Mesenteric fat pad (tissue), 1 donor: Measurements from ENCODE around the gene WDR82. TPM values are rescaled to one million over a fixed set of nuclear protein-coding genes. Genes with fewer than 3 reads are reported as not detected.
A peak's percentile ranks its signal among the peaks of the same experiment; 100 is the strongest.

Experiments used
- DNase-seq: peaks from one replicate; pipeline ENCODE4 v3.0.0-alpha.2; 2020; ENCODE audit warnings: low spot score
- total RNA-seq: library from RNA; stranded (reverse); fragmentation: NEBNext Ultra II Directional; extraction: Animal tissue kit (Norgen Biotek cat#: 25700); gene quantifications from one replicate; pipeline ENCODE4 v1.2.1, GENCODE V29; 2021
- donor health status: DM: yes; HTN: yes; CAD: no.

Gene WDR82
- total RNA-seq, 1 donor from 2014 or later: 52.7 TPM

DNA sequence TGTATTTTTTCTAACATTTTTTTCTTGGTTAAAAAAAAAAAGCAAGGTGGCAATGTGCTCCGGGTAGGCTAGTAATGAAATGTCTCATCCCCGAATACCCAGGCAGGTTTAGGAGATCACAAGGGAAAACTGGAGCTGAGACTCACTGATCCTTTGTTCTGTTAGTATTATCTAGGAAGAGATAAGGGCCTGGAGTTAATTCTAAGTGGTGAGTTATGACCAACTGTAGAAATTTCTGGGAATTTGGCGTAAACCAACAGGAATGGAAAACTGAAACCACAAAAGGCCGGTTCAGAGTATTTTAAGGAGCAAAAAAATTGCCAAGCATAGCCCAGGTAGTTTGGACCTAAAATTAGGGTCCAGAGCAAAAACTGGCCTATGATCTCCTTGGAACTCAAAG, 20.5 kb downstream of the WDR82 start:
- DNase-seq: no peak

DNA sequence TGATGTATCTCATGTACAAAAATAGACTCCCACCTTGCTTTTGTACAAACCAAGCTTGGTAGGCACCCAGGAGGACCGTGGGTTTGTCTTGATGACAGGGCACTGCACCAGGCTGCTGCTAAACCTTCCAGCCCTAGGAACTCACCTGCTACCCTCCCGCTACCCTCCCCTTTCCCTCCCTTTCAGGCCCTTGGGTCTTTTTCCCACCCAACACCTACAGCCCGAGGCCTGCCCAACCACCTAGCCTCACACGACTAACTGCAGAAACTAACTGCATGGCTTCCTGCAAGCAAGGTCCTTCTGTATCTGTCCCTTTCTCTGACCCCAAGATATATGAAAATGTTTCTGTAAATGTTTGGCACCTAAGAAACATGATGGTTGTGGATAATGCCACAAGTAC, 21.8 kb downstream of the WDR82 start:
- no peak for DNase-seq

DNA sequence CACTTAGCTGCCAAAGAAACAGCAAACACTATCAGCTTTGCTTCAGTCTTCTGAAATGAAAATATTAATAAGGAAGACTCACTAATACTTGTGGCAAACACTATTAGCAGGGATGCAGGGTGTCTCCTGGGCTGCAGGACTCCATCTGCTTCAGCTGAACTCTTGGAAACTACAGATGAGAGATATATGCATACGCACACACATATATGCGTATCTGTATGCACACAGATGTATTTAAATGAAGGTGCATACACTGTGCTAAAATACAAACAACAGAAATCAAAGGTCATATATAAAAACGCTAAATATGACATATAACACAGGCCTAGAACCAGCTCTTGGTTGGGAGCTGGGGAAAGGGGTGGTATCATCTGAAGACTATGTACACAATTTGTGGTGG, 22.3 kb downstream of the WDR82 start:
- DNase-seq: no peak

DNA sequence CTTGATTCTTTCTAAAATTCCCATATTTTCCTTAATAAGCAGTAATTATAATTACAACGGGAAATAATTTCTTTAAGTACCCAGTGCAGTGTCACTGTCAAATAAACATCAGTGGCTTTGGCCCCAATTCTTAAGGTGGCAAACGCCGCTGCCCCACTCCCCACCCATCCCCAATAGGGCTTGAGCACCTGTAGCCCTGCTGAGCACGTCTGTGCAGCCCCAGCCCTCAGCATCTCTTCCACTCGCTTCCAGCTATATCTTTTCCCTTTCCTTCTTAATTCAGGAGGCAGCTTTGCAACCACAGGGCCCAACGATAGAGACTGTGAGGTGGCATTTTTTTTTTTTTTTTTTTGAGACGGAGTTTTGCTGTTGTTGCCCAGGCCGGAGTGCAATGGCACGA, 23.8 kb downstream of the WDR82 start:
- DNase-seq: no peak

DNA sequence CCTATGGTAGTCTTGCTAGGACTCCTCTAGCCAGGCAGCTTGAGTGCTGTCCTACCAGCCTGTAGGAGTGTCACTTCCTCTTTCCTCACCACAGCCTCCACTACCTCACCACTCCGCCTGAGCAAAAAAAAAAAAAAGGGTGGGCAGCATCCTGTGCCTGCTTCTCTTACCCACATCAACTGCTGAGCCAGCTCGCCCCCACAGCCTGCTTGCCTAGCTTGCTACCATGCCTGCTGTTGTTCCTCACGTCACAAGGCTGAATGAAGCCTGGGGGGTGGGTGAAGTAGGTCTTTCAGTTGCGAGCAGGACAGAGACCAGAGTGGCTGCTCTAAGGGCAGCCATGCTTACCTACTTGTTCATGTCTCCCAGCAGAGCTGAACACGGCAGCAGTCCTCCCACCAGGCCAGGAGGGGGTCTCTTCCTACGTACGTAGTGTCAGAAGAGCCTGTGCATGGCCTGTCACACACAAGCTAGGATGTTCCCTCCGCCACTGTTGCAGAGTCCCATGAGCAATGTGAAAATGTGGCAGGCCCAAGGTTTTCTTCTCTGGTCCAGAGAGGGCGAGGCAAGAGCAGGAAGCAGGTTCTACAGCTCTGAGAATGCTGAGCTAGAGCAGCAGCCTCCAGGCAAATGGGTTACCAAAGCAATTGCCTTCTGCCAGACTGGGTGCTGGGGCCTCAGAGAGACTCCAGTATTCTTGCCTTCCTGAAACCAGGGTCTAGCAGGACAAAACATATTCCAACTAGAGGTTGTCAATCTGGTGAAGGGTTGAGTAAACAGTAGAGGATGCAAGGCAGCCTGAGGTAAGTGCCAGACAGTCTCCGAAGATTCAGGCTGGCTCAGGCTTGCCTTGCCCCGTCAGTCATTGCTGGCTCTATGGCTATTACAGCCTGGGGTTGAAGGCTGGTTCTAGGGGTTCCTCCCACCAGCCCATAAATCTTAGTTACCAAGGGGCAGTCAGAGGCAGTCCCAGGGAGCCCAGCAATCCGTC, 24.8 kb downstream of the WDR82 start:
- DNase-seq: peak; percentile 89

DNA sequence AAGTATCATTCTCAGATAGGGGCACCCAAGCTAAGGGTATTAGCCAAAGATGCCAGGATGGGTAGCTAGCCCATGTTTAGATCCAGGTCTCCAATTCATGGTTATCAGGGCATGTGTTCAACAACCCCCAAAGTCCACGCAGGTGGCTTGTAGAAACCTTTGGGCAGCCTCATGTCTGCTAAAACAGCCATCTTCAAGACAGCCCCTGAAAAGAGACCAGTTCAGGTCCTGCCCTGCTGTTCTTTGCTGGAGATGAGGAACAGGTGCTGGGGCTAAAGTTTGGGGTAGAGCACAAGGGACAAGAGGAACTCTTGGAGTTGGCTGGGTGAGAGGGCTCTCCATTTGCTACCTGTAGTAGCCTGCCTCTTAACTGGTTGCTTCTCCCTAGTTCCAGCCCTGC, 28.3 kb downstream of the WDR82 start:
- DNase-seq: no peak

DNA sequence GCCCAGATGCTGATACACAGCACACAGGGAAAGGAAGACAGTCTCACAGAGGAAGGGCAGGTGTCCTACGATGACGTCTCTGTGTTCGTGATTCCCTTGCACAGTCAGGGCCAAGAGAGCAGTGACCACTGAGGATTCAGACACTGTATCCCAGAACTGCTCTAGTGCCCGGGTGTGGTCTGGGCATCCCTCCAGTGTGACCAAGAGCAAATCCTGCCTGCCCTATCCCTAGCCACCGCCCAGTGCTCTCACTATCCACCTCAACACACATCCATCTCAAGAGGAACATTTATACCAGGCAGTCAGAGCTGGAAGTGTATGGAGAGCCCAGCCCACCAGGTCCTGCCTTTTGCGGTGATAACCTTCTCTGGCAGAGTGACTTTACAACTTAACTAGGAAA, 28.8 kb downstream of the WDR82 start:
- DNase-seq: peak; percentile 60

DNA sequence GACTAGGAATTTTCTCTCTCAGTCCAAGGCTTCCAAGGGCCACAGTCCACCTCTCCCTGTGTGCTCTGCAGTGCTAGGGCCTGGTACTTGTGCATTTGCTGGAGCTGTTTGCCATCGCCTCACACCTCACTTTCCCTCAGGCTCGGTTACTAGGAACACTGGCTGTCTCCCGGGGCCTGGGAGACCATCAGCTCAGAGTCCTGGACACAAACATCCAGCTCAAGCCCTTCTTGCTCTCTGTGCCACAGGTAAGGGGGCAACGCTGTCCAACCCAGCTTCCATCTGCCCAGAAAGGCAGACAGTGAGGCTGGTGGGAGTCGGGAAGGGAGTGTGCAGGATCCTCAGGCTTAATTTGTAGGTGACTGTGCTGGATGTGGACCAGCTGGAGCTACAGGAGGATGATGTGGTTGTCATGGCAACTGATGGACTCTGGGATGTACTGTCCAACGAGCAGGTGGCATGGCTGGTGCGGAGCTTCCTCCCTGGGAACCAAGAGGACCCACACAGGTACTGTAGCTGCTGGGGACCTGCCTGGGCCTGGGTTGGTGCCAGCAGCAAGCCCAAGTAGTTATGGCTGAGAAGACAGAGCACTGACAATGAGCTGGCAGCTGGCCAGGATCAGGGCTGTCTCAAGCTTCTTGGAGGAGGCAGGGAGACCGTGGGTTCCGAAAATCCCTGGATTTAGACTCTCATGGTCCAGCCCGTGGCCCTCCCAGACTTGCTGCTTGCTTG, 29.5 kb downstream of the WDR82 start:
- DNase-seq: peak; percentile 90

DNA sequence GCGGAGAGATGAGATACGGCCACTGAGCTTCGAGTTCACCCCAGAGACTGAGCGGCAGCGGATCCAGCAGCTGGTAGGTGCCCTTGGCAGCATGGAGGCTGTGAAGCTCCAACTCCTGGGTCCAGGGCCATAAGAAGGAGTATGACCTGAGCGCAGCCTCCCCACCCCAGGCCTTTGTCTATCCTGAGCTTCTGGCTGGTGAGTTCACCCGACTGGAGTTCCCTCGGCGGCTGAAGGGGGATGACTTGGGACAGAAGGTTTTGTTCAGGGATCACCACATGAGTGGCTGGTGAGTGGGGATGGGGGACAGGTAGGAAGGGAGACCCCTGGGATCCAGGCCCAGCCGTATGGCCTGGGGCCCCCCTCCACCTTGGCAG, 30.3 kb downstream of the WDR82 start:
- peak; percentile 80 for DNase-seq

DNA sequence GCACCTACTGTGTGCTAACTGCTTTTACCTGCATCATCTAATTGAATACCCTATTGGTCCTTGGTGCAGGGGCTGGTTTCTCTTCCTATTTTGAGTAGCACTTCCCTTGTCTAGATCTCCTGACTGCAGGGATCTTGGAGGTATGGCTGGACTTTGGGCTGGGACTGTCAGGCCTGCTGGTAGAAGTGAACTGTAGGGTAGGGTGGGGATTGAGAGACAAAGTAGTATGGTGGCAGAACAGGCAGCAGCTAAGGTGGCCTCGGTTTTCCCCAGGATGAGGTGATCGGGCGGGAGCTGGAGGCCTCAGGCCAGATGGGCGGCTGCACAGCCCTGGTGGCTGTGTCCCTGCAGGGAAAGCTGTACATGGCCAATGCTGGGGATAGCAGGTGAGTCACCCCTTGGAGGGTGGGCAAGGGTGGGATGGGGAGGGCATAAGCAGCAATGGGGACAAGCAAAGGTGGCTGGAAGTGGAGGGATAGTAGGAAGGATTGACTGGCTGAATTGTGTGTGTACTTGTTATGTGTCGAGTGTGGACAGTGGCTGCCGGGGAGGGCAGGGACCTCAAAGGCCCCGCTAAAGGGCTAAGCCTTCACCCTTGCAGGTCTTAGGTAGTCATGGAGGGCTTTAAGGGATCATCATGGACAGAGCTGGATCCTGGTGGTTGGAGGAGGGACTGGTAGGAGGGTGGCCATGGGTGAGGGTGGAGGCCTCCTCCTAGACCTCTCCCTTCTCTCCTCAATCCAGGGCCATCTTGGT, 30.9 kb downstream of the WDR82 start:
- peak; percentile 69 for DNase-seq

DNA sequence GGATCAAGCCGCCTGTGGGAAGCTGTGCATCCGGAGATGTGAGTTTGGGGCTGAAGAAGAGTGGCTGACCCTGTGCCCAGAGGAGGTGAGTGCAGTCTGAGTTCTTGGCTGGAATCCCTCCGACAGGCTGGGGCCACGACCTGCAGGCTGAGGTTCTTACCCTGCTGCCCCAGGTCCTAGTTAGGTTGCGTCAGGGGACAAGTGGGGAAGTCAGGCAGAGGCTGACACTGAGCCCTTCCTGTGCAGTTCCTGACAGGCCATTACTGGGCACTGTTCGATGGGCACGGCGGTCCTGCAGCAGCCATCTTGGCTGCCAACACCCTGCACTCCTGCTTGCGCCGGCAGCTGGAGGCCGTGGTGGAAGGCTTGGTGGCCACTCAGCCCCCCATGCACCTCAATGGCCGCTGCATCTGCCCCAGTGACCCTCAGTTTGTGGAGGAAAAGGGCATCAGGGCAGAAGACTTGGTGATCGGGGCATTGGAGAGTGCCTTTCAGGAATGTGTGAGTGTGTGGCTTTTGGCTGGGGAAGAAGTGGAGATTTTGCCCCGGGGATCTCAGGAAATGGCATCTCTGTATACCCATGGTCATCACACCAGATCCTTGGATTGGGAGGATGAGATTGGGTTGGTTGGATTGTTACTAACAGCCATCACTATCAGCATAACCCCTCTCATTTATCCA, 31.6 kb downstream of the WDR82 start:
- peak; percentile 88 for DNase-seq

DNA sequence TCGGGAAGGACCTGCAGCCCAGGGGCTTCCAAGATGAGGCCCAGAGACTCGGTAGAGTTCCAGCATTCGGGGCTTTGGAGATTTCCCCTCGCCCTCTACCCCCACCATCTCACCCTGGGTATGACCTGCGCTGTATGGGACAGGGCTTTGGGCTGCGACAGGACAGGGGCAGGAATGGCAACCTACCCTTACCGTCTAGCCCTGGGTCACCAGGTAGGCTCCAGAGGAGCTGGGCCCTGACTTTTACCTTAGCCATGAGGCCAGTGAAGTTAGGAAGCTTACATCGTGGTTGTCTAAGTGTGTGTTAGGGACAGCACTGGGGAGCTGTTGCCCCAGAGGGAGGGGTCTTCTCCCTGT, 32.2 kb downstream of the WDR82 start:
- DNase-seq: peak; percentile 47

DNA sequence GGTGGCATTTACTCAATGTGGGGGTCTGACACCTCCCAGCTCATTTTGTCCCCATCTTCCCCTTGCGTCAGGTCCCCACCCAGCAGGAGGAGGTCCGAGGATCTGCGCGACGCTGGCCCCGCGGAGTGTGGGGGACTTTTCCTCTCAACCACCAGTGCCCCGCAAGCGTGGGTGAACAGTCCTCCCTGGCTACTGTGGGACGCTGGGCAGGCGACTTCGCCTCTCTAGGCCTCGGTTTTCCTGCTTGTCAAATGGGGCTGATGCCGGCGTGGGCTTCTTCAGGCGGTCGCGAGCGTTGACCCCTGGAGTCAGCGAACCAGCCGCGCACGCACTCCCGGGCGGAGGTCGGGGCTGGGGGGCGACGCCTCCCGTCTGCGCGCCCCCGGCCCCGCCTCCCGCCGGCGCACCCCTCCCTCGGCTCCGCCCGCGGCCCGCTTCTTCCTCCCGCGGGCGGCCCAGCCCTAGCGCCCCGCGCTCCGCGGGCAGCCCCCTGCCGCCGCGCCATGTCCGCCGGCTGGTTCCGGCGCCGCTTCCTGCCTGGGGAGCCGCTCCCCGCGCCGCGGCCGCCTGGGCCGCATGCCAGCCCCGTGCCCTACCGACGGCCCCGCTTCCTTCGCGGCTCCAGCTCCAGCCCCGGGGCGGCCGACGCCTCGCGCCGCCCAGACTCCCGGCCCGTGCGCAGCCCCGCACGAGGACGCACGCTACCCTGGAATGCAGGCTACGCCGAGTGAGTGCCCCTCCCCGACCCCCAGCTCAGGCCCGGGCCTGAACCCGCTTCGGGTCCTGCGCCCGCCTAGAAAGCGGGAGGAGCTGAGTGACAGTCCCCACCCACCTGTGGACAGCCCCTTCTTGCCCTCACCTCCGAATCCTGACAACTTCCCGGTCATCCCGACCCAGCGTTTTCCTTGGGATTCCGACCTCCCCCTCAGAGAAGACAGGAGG, 32.9 kb downstream of the WDR82 start, which contains the start of gene PPM1M:
TSS of gene PPM1M (plus strand) at position 438 of the 942 bp plus-strand sequence. CDS start at position 504, 66 bp downstream.
- peak; percentile 90 for DNase-seq

DNA sequence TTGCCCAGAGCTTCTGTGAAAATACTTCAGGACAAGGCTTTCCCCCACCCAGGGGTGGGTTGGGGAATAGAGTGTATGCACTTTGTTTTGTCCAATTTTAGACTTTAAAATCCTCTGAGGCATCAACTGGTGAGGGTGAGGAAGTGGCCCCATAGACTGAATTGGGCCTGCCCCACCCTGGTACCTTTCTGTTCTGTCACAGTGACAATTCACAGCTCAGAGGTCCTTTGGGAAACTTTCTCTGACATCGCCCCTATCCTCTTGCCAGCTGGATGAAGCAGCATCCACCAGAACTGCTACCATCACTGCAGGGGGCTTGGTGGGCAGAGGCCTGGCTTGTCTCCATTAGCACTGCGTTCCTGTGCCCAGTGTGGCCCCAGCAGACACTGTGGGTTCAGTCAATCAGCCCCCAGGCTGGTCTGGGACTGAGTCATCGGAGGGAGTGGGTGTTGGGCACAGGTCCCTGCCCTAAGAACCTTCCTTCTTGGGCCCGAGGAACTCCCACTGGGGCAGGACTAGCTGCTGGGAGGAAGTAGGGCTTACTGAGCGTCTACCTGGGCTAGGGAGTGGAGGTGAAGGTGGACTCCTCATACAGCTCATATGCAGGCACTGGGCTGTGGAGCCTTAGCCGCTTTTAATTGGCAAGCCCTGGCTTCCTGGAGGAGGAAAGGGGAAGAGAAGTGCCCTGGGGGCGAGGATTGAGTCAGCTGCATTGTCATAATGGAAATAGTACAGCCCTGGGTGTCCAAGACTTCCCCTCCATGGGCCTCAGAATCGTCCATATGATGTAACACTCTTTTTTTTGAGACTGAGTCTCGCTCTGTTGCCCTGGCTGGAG, 34.4 kb downstream of the WDR82 start:
- DNase-seq: peak; percentile 87

DNA sequence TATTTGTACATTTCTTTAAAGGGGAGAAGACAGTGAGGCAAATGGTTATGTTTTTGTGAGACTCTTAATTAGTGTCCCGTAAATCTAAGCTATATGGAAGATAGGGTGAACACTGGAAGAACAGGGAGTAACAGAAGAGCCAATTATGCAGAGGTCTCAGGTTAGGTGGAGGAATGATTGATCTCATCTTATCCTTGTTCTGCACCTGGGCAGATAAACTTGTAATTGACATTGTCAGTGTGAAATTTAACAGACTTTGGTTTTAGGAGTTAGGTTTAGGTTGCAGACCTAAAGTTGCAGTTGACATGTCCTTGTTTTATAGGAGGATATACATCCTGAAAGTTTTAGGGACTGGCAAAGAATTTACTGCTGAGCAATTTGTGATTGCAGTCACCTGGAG, 36.4 kb downstream of the WDR82 start:
- no peak for DNase-seq

DNA sequence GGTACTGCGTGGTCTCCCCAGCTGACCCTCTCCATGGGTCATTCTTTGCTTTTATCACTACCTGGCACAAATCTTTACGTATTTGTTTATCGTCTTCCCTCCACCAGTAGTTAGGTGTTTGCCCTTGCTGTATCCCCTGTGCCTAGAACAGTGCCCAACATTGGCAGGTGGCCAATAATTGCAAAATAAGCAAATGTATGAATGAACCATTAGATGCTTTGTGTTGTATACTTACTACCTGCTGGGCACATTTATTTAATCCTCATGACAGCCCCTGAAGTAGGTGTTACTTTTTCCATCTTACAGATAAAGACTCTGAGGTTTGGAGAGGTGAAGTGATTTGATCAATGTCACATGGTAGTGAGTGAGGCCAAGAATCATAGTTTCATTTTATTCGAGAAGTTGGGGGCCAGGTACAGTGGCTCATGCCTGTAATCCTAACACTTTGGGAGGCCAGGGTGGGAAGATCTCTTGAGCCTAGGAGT, 37.5 kb downstream of the WDR82 start:
- DNase-seq: no peak

DNA sequence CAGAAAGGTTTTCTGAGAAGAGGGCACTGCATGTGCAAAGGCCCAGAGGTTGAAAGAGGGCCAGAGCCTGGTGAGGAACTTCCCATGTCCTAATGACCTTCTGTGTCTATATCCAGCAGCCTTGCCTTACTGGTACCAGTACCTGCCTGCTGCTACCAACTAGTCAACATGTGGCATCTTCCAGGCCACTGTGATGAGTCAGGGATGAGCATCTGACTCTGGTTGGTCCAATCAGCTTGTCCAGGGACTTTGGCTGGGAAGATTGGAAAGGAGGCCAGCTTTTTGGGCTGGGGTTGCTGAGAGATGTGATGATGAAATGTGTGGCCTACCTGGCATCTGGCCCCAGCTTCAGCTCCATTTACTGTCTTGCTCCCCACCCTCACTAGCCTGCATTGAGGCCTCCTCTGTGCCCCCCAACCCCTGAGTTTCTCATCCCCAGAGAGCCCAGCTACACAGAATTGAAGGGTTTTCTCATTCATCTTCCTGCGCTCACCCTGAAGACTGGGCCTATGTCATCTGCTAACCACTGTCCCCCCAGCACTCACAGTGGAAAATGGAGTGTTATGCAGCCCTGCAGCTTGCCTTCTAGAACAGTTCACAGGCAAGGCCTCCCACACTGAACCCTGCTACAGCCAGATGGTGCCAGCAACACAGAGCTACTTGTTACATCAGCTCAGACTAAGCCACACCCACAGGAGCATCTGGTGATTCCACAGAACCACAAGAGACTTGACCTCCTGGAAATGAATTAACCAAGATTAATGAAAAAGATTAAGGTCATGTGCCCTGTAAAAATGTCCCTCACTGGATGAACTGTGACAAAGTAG, 38.2 kb downstream of the WDR82 start:
- DNase-seq: peak; percentile 82
